Right lobe of liver (tissue), 6 donors: ENCODE results near the gene ALDH3B1. TPM values are rescaled to one million over a fixed set of nuclear protein-coding genes. Genes with fewer than 3 reads are reported as not detected.

Experiments used
- ATAC-seq, 4 donors: fragments of 200-7000 bp; cut with Tn5 transposase; one replicate each; pipeline ENCODE4 v1.9.1; 2020; ENCODE audit warnings: mild to moderate bottlenecking in 4 of 4, moderate library complexity in 4 of 4
- DNase-seq, 3 donors: peaks; one replicate each; pipeline ENCODE4 v3.0.0-alpha.2; 2020
- H3K27ac ChIP-seq, 3 donors: fragments of 200-600 bp; one replicate each; pipeline ENCODE4 v1.8.0; 2022
- H3K27me3 ChIP-seq, 2 donors: fragments of 200-600 bp; one replicate each; pipeline ENCODE4 v1.8.0; 2022
- H3K36me3 ChIP-seq, 4 donors: fragments of 200-600 bp; sonication (generic) in 1 of 4; one replicate each; pipeline versions ENCODE4 v1.5.1 to v1.8.0; 2017 to 2022; ENCODE audit warnings: control low read depth in 1 of 4
- H3K4me1 ChIP-seq, 4 donors: fragments of 200-600 bp; sonication (generic) in 1 of 4; one replicate each; pipeline versions ENCODE4 v1.5.1 to v1.8.0; 2017 to 2022; ENCODE audit warnings: control low read depth in 1 of 4
- H3K4me3 ChIP-seq, 3 donors: fragments of 200-600 bp; one replicate each; pipeline ENCODE4 v1.8.0; 2022
- H3K9me3 ChIP-seq, 4 donors: fragments of 200-600 bp; sonication (generic) in 1 of 4; one replicate each; pipeline versions ENCODE4 v1.5.1 to v1.8.0; 2017 to 2022; ENCODE audit warnings: control low read depth in 1 of 4
- POLR2A ChIP-seq: fragments of 450-650 bp; IDR thresholded peaks from one replicate; pipeline ENCODE4 v1.6.1; 2017; ENCODE audit warnings: antibody characterized with exemption, mild to moderate bottlenecking
- WGBS: methylation state at CpG from one replicate; pipeline ENCODE4 v1.1.6; 2018; ENCODE audit warnings: low coverage, low lambda C conversion rate; ENCODE audit not compliant: insufficient coverage; ENCODE audit errors: missing lambda C conversion rate; 5-methylcytosine and 5-hydroxymethylcytosine counted together
- intact Hi-C, 2 donors: fragments of 100-400 bp; cut with DNase I; formaldehyde crosslinking; loops; one replicate each; pipeline versions ENCODE4 v1.11.2 to v1.14.1; 2022
- total RNA-seq, 6 experiments: library from RNA; depleted of rRNA in 2 of 6; stranded (reverse); fragments of >200 nt in 2 of 6; fragmentation: NEBNext Ultra II Directional in 3 of 6; extraction: Animal tissue kit (Norgen Biotek cat#: 25700) in 3 of 6; gene quantifications; one replicate each; pipeline versions ENCODE4 v1.1.0 to v1.2.4, GENCODE V29; 2016 to 2023
- TF ChIP-seq, protein P1 (sequence below), 4 donors: fragments of 200-600 bp in 3 of 4; fragments of 450-650 bp in 1 of 4; IDR thresholded peaks; one replicate each; pipeline versions ENCODE4 v1.5.1 to v1.8.0; 2016 to 2022; ENCODE audit warnings: antibody characterized with exemption in 4 of 4, mild to moderate bottlenecking in 2 of 4
- donor health status: DM: no; HTN: yes; CAD: no.
- donor health status: DM: no; HTN: no; CAD: no.
- donor health status: DM: no; HTN: no; CAD: no.
- donor health status: DM: no; HTN: yes; CAD: no.
- donor health status: DM: no; HTN: yes; CAD: no.

ALDH3B1 gene
- total RNA-seq, 6 experiments from 2014 or later, result 2.3 to 7.4 (median 4.4) TPM

DNA sequence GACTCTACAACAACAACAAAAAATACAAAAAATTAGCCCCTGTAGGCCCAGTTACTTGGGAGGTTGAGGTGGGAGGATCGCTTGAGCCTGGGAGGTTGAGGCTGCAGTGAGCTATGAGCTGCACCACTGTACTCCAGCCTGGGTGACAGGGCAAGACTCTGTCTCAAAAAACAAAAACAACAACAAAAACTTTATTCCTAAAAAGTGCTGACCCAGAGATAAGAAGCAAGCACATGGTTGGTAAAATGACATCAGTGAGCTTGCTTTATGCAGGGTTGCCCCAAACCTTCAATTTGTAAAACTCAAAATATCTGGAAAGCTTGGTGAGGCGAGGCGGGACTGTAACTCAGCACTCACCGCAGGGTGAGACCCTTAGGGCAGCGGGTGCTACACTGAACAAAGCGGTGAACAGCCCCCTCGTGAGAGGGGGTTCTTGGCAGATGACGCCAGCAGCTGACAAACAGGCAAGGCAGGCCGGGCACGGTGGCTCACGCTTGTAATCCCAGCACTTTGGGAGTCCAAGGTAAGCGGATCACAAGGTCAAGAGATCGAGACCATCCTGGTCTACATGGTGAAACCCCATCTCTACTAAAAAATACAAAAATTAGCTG lies 25.2 kb downstream of the ALDH3B1 start:
- TF ChIP-seq, protein P1, sequence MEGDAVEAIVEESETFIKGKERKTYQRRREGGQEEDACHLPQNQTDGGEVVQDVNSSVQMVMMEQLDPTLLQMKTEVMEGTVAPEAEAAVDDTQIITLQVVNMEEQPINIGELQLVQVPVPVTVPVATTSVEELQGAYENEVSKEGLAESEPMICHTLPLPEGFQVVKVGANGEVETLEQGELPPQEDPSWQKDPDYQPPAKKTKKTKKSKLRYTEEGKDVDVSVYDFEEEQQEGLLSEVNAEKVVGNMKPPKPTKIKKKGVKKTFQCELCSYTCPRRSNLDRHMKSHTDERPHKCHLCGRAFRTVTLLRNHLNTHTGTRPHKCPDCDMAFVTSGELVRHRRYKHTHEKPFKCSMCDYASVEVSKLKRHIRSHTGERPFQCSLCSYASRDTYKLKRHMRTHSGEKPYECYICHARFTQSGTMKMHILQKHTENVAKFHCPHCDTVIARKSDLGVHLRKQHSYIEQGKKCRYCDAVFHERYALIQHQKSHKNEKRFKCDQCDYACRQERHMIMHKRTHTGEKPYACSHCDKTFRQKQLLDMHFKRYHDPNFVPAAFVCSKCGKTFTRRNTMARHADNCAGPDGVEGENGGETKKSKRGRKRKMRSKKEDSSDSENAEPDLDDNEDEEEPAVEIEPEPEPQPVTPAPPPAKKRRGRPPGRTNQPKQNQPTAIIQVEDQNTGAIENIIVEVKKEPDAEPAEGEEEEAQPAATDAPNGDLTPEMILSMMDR (IDR thresholded peaks at IDR 0.05), result no peak
- no peak for TF ChIP-seq POLR2A
- H3K27ac ChIP-seq, result peak overlapping the region in 1 of 3 donors; percentile 94
- H3K27me3 ChIP-seq, result no peaks in the 10 kb centered on the region
- no peak for ATAC-seq
- DNase-seq, result no peak
- peaks cover 0 to 65% (median 28%) of the 10 kb centered on the region in 4 donors for H3K4me1 ChIP-seq
- intact Hi-C loops, result no loop called here
- H3K4me3 ChIP-seq, result no peak overlapping the region
- peaks cover 0 to 8% (median 3%) of the 10 kb centered on the region in 4 donors for H3K36me3 ChIP-seq
- 82% methylated on average over 9 of the region's 13 CpGs for WGBS
- no peaks in the 10 kb centered on the region for H3K9me3 ChIP-seq

DNA sequence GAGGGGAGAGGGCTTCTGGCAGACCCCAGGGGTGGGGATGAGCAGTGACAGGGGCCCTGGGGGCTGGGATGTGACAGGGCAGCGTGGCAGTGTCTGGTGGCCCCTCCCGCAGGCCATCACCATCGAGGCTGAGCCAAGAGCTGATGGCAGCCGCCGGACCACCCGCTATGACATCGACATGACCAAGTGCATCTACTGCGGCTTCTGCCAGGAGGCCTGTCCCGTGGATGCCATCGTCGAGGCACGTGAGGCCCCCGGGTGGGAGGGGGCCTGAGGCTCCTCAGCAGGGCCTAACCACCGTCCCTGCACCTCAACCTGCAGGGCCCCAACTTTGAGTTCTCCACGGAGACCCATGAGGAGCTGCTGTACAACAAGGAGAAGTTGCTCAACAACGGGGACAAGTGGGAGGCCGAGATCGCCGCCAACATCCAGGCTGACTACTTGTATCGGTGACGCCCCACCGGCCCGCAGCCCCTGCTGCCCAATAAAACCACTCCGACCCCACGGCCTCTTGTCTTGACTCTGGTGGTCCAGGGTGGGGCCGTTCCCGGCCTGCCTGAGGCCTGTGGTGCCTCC lies 26.1 kb downstream of the ALDH3B1 start:
- ATAC-seq, result no peak
- DNase-seq, result peak in 2 of 3 donors; percentile 53 to 68
- Histone ChIP-seq H3K36me3 (peaks cover 0 to 8% (median 3%) of the 10 kb centered on the region in 4 donors), H3K27ac (peak overlapping the region; percentile 81 to 97 (median 94)), H3K9me3 (no peaks in the 10 kb centered on the region), H3K27me3 (no peaks in the 10 kb centered on the region), H3K4me3 (no peak overlapping the region), H3K4me1 (peaks cover 0 to 63% (median 27%) of the 10 kb centered on the region in 4 donors)
- intact Hi-C loops, result no loop called here
- TF ChIP-seq POLR2A, result no peak
- TF ChIP-seq, protein P1 (IDR thresholded peaks at IDR 0.05), result no peak
- no CpG with 5 or more reads among the region's 27 CpGs for WGBS

DNA sequence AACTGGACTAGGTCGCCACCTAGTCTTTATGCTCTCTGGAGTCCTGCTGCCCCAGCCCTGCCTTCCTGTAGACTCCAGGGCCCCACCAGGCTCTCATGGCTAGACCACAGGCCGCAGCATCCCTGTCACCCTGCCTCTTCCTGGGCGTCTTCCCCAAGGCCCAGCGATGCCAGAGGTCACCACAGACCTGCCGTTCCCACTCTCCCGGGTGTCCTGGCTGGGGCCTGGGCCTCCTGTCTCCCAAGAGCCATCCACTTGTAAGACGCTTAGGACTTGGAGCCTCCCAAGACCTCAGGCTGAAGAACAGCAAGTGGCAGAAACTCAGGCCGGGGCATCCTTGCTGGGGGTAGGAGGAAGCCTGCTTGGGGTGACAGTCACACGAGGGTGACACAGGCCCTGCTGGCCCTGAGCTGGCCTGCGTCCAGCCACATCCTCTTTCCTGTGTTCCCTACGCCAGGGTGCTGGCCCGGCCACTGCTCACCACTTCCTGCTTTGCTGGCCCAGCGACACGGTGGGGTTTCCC lies 26.7 kb downstream of the ALDH3B1 start:
- WGBS, result 13% methylated on average over 3 of the region's 14 CpGs
- Histone ChIP-seq H3K4me1 (peaks cover 0 to 58% (median 25%) of the 10 kb centered on the region in 4 donors), H3K4me3 (no peak overlapping the region), H3K27ac (peak overlapping the region; percentile 81 to 97 (median 94)), H3K9me3 (no peaks in the 10 kb centered on the region), H3K27me3 (no peaks in the 10 kb centered on the region), H3K36me3 (peaks cover 0 to 8% (median 3%) of the 10 kb centered on the region in 4 donors)
- ATAC-seq (peak in 3 of 4 donors; percentile 20 to 40 (median 30)), DNase-seq (peak; percentile 73 to 87 (median 85))
- TF ChIP-seq POLR2A, result no peak
- TF ChIP-seq, protein P1 (IDR thresholded peaks at IDR 0.05), result no peak
- intact Hi-C loops, result no loop called here

DNA sequence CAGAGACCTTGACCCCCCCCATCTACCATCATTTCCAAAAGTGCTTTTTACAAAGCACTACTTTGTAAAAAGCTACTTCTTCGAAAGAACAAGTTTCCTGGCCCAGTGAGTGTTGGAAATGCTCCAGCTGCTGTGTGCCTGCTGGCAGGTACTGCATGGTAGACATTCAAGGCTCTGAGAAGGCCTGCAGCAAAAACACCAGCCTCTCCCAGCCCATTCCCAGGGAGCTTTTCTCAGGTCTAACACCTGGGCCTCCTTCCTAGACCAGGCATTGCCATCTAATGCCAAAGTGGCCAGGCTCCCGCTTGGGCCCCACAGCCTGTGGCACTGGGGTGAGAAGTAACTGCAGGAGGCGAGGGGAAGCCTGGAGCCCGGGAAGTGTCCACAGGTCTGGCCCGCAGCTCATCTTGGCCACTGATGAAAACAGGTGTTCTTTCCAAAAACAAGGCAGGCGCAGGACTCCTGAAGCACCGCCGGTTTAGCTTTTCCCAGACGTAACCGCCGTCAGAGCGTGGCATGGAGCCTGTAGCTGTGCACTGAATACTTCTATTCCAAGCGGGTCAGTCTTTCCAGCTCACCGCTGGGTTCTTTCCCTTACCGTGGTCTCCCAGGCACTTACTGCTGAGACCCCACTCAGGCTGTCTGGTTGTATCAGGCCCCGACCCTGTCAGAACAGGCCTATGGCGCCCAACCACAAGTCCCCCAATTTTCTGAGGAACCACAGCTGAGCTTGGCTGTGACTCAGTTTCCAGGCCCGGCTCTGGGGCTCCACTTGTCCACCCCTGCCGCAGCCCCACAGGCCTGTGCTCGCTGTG lies 27.5 kb downstream of the ALDH3B1 start:
- Histone ChIP-seq H3K4me3 (no peak overlapping the region), H3K36me3 (peaks cover 0 to 8% (median 3%) of the 10 kb centered on the region in 4 donors), H3K27me3 (no peaks in the 10 kb centered on the region), H3K4me1 (peaks cover 0 to 52% (median 22%) of the 10 kb centered on the region in 4 donors), H3K27ac (peak overlapping the region; percentile 81 to 97 (median 94)), H3K9me3 (no peaks in the 10 kb centered on the region)
- intact Hi-C loops, result no loop called here
- no peak for ATAC-seq
- TF ChIP-seq POLR2A, result no peak
- TF ChIP-seq, protein P1 (IDR thresholded peaks at IDR 0.05), result no peak
- peak; percentile 51 to 82 (median 61) for DNase-seq
- WGBS, result 29% methylated on average over 5 of the region's 20 CpGs
